Bronchial smooth muscle cell (primary cell): Measurements from ENCODE around the gene SLC6A18. TPM values are rescaled to one million over a fixed set of nuclear protein-coding genes. Genes with fewer than 3 reads are reported as not detected.

Experiments
- total RNA-seq: library from RNA; depleted of rRNA; stranded (reverse); fragments of >200 nt; gene quantifications from 2 replicates; pipeline ENCODE4 v1.2.1, GENCODE V29; 2014

The SLC6A18 gene
- total RNA-seq, result not detected in 2 replicates

DNA sequence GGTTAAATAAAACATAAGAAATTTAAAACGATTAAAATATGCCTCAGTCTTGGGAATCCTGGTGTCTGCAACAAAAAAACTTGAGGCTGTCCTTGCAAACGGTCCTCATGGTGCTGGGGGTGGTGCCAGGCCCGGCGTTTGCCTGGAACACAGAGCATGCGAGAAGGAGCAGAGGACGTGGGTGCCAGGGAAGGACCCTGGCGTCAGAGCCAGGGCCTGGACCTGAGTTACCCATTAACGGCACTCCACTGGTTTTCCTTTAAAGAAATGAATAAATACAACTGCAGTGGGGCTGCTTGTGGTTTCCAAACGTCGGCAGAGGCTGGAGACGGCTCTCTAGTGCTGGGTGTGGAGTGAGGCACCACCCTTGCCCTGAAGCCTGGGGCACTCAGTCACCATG lies at the start of gene SLC6A18:
Gene SLC6A18, plus strand, starts transcription at position 301 of the 400 bp plus-strand sequence. Its CDS starts 97 bp downstream, at position 398.

GRCh38 chr5:1201327-1202025 lies 23.7 kb upstream of the SLC6A18 start, which contains the start of gene SLC6A19:
SLC6A19 (plus strand) TSS chr5:1201595; CDS start chr5:1201651, 56 bp downstream.

DNA sequence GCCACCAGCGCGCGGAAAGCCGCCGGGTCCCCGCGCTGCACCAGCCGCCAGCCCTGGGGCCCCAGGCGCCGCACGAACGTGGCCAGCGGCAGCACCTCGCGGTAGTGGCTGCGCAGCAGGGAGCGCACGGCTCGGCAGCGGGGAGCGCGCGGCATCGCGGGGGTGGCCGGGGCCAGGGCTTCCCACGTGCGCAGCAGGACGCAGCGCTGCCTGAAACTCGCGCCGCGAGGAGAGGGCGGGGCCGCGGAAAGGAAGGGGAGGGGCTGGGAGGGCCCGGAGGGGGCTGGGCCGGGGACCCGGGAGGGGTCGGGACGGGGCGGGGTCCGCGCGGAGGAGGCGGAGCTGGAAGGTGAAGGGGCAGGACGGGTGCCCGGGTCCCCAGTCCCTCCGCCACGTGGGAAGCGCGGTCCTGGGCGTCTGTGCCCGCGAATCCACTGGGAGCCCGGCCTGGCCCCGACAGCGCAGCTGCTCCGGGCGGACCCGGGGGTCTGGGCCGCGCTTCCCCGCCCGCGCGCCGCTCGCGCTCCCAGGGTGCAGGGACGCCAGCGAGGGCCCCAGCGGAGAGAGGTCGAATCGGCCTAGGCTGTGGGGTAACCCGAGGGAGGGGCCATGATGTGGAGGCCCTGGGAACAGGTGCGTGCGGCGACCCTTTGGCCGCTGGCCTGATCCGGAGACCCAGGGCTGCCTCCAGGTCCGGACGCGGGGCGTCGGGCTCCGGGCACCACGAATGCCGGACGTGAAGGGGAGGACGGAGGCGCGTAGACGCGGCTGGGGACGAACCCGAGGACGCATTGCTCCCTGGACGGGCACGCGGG lies 69.9 kb downstream of the SLC6A18 start, which contains the start of gene TERT:
Gene TERT, minus strand, starts transcription at position 234 of the 815 bp plus-strand sequence. Its CDS starts 79 bp downstream, at position 155.

Other genes with a start within 250 kb of the SLC6A18 start
- 0.16 and 4.0 TPM in 2 replicates for gene NKD2, start 216.6 kb upstream of the SLC6A18 start, total RNA-seq
- 7.3 and 16.1 TPM in 2 replicates for gene SLC12A7, start 113.3 kb upstream of the SLC6A18 start, total RNA-seq
- gene SLC6A19, start 23.8 kb upstream of the SLC6A18 start, total RNA-seq, result not detected in 2 replicates
- not detected in 2 replicates for gene TERT, start 69.7 kb downstream of the SLC6A18 start, total RNA-seq
- gene CLPTM1L, start 119.7 kb downstream of the SLC6A18 start, total RNA-seq, result 200 and 262 TPM in 2 replicates
- gene SLC6A3, start 220.1 kb downstream of the SLC6A18 start, total RNA-seq, result under 0.01 TPM in 1 of 2 replicates, not detected in the other